ENCODE results near the gene NQO1. TPM values are rescaled to one million over a fixed set of nuclear protein-coding genes. Genes with fewer than 3 reads are reported as not detected.
"Not testable (repeated sequence)": the region's sequence is repeated elsewhere in the genome, so short reads cannot be mapped to it uniquely, and the experiment has no call there.

Gene NQO1
- total and polyA plus RNA-seq, 2 donors: 12.1 to 92.5 TPM

DNA sequence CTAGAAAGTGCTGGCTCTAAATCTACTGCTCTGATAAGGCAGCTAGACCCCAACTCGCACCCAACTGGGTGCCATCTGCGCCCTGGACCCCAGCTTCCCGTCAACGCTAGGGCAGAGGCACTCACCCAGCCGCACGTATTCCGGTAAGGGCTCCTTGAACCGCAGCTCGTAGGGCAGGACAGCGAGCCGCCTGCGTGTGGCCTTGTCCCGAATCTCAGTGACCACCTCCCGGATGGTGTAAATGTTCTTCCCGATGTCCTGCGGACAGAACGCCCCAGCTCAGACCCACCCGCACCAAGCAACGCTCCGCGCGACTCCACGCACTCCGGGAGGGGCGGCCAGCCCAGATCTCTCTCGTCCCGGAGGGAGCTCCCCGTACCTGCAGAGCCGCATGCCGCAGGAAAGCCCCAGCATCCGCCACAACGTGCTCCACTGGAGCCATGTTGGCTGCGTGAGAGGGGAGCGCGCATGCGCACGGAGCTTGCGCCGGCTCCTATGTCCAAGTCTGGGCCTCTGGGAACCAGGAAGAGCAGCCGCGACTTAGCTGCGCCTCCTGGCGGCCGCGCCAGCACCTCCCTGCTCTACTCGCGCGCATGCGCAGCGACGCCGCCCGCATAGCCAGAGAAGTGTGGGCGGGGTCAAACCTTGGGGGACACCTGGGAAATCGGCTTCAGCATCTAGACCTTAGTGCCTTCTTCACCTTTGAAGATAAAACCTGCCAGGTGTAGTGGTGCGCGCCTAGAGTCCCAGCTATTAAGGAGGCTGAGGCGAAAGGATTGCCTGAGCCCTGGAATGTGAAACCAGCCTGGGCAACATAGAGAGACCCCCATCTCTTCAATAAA, 28.3 kb upstream of the NQO1 start, which contains the start of gene NOB1:
NOB1 (minus strand) TSS at position 458 of the 842 bp plus-strand sequence; CDS start at position 442, 16 bp downstream.
- DNase-seq (ENCODE audit: extremely low spot score): peak; percentile 87
- peak within 1 kb of the TSS; percentile 78 for H3K4me3 ChIP-seq (ENCODE audit: low read depth, low read length)
- no peaks in the 10 kb centered on the region for H3K4me1 ChIP-seq (ENCODE audit: insufficient read depth)
- no peak within 1 kb of the TSS for H3K27ac ChIP-seq (ENCODE audit: low read depth)
- peaks cover 2% of the 10 kb centered on the region for H3K36me3 ChIP-seq (ENCODE audit: insufficient read depth)
- under 1% methylated on average over 58 of the region's 58 CpGs for WGBS

- H3K4me3 ChIP-seq (ENCODE audit: low read depth, low read length): peak overlapping the region; percentile 78
- H3K4me1 ChIP-seq (ENCODE audit: insufficient read depth): no peaks in the 10 kb centered on the region
- H3K36me3 ChIP-seq (ENCODE audit: insufficient read depth): peaks cover 2% of the 10 kb centered on the region
- DNase-seq (ENCODE audit: extremely low spot score): no peak
- WGBS: 10% methylated on average over 4 of the region's 4 CpGs
- no peak overlapping the region for H3K27ac ChIP-seq (ENCODE audit: low read depth)
These were observed 27.7 kb upstream of the NQO1 start for GRCh38 chr16:69754143-69754468.

GRCh38 chr16:69748694-69749345, 22.5 kb upstream of the NQO1 start:
- peaks cover 11% of the 10 kb centered on the region for H3K36me3 ChIP-seq (ENCODE audit: insufficient read depth)
- no peak overlapping the region for H3K4me3 ChIP-seq (ENCODE audit: low read depth, low read length)
- DNase-seq (ENCODE audit: extremely low spot score): no peak
- no peak overlapping the region for H3K27ac ChIP-seq (ENCODE audit: low read depth)
- H3K4me1 ChIP-seq (ENCODE audit: insufficient read depth): no peaks in the 10 kb centered on the region
- WGBS: 89% methylated on average over 20 of the region's 20 CpGs

DNA sequence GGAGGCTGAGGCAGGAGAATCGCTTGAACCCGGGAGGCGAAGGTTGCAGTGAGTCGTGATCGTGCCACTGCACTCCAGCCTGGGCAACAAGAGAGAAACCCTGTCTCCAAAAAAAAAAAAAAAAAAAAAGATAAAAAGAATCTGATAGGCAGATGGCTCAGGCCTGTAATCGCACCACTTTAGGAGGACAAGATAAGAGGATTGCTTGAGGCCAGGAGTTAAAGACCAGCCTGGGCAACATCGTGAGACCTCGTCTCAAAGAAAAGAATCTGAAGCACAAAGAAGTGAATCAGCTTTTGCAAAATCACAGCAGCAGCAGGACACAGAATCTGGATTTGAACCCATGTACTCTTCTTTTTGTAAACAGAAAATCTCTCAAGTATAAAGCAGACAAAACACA, 20.8 kb upstream of the NQO1 start:
- Histone ChIP-seq H3K4me1 (ENCODE audit: insufficient read depth) (no peaks in the 10 kb centered on the region), H3K4me3 (ENCODE audit: low read depth, low read length) (no peak overlapping the region), H3K36me3 (ENCODE audit: insufficient read depth) (peaks cover 11% of the 10 kb centered on the region), H3K27ac (ENCODE audit: low read depth) (no peak overlapping the region)
- no peak for DNase-seq (ENCODE audit: extremely low spot score)
- 84% methylated on average over 8 of the region's 8 CpGs for WGBS

DNA sequence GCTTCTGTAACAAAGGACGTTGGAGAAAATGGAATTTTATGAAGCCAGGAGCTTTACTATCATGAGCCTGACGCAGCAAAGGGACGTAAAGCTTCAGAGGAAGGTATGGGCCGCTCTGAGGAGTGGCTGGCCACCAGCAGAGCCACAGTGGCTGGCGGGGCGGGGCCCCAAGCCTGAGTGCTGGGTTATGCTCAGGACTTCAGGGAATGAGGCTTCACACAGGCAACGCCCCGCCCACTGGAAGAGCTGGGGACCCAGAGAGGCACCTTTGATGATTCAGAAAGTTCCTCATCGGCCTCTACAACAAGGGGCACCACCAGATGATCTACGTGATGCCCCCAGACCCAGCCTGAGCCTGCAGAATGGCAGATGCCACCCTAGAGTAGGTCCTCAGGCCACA, 19.6 kb upstream of the NQO1 start:
- WGBS: 92% methylated on average over 10 of the region's 10 CpGs
- H3K36me3 ChIP-seq (ENCODE audit: insufficient read depth): peaks cover 9% of the 10 kb centered on the region
- DNase-seq (ENCODE audit: extremely low spot score): no peak
- H3K4me3 ChIP-seq (ENCODE audit: low read depth, low read length): no peak overlapping the region
- H3K27ac ChIP-seq (ENCODE audit: low read depth): no peak overlapping the region
- no peaks in the 10 kb centered on the region for H3K4me1 ChIP-seq (ENCODE audit: insufficient read depth)

GRCh38 chr16:69745232-69745612, 18.9 kb upstream of the NQO1 start:
- WGBS: 95% methylated on average over 11 of the region's 11 CpGs
- H3K4me3 ChIP-seq (ENCODE audit: low read depth, low read length): no peak overlapping the region
- H3K36me3 ChIP-seq (ENCODE audit: insufficient read depth): peaks cover 9% of the 10 kb centered on the region
- no peak overlapping the region for H3K27ac ChIP-seq (ENCODE audit: low read depth)
- H3K4me1 ChIP-seq (ENCODE audit: insufficient read depth): no peaks in the 10 kb centered on the region
- no peak for DNase-seq (ENCODE audit: extremely low spot score)

DNA sequence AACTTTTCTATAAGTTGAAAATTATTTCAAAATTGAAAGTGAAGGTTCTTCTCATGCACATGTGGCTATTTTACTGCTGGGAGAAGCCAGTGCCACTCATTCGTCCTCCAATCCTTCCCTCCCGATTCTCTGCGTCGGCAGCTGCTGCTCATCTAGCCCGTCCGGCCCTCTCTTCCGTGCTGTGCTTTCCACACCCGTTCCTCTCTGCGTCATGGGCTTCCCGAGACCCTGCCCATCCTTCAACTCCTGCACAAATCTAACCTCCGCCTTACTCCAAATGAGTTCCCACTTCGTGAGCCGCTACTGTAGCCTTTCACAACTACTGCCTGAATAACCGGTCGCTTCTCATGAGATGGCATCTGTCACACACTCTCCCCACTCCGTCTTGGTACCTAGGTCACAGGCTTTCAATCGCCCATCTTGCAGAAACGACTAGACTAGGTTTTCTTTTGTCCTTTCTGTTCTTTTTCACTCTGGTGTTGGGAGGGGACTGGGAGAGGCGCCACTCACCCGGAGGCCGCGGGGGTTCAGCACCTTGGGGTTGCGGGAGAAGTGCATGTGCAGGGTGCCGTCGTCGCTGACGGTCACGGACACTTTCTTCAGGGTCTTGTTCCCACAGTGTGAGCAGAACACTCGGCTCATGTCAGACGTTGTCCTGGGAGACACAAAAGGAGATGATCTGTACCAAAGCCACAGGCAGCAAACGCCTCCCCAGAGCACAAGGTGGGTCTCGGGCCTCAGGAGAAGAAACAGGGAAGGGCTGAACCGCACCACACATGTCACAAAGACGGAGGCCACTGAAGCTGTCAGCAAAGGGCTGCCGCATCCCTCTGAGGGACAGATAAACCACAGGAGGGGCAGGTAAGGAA, 18.2 kb upstream of the NQO1 start:
- no peak for DNase-seq (ENCODE audit: extremely low spot score)
- Histone ChIP-seq H3K4me1 (ENCODE audit: insufficient read depth) (no peaks in the 10 kb centered on the region), H3K4me3 (ENCODE audit: low read depth, low read length) (no peak overlapping the region), H3K36me3 (ENCODE audit: insufficient read depth) (peaks cover 9% of the 10 kb centered on the region), H3K27ac (ENCODE audit: low read depth) (no peak overlapping the region)
- 94% methylated on average over 35 of the region's 35 CpGs for WGBS

- H3K4me1 ChIP-seq (ENCODE audit: insufficient read depth): no peaks in the 10 kb centered on the region
- H3K4me3 ChIP-seq (ENCODE audit: low read depth, low read length): no peak overlapping the region
- DNase-seq (ENCODE audit: extremely low spot score): no peak
- H3K27ac ChIP-seq (ENCODE audit: low read depth): no peak overlapping the region
- H3K36me3 ChIP-seq (ENCODE audit: insufficient read depth): peaks cover 4% of the 10 kb centered on the region
- 79% methylated on average over 41 of the region's 41 CpGs for WGBS
These were observed 15.9 kb upstream of the NQO1 start for GRCh38 chr16:69741951-69742904.

DNA sequence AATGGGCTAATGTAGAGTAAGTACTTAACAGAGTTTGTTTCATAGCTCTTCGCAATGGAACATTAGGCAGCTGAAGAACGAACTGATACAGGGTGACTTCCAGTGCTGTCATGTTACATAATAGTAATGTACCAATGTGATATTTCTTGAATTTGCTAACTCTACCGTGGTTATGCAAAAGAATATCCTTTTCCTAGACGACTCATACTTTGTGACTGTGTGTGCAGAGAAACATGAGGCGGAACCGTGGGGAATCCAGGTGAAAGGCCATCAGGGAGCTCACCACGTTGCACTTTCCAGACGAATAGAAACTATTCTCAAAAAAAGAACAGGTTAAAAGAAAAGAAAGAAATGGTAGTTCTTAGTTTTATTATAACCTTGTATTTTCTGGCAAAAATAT, 15.2 kb upstream of the NQO1 start:
- Histone ChIP-seq H3K4me1 (ENCODE audit: insufficient read depth) (no peaks in the 10 kb centered on the region), H3K27ac (ENCODE audit: low read depth) (no peak overlapping the region), H3K4me3 (ENCODE audit: low read depth, low read length) (no peak overlapping the region), H3K36me3 (ENCODE audit: insufficient read depth) (peaks cover 4% of the 10 kb centered on the region)
- DNase-seq (ENCODE audit: extremely low spot score): no peak
- WGBS: 82% methylated on average over 8 of the region's 8 CpGs

DNA sequence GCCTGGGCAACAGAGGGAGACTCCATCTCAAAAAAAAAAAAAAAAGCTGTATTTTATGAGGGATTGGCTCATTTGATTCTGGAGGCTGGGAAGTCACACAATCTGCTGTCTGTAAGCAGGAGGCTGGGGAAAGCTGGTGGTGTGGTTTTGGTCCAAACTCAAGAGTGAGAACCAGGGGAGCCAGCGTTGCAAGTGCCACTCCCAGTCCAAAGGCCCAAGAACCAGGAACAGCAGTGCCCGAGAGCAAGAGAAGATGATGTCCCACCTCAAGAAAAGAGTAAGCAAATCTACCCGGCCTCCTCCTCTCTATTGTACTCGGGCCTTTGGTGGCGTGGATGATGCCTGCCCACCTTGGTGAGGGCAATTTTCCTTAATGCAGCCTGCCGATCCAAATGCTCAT, 5.7 kb upstream of the NQO1 start:
- DNase-seq (ENCODE audit: extremely low spot score): no peak
- WGBS: 95% methylated on average over 6 of the region's 6 CpGs
- Histone ChIP-seq H3K36me3 (ENCODE audit: insufficient read depth) (no peaks in the 10 kb centered on the region), H3K27ac (ENCODE audit: low read depth) (no peak overlapping the region), H3K4me3 (ENCODE audit: low read depth, low read length) (no peak overlapping the region), H3K4me1 (ENCODE audit: insufficient read depth) (no peaks in the 10 kb centered on the region)

- H3K4me1 ChIP-seq (ENCODE audit: insufficient read depth); H3K36me3 ChIP-seq (ENCODE audit: insufficient read depth); H3K27ac ChIP-seq (ENCODE audit: low read depth); H3K4me3 ChIP-seq (ENCODE audit: low read depth, low read length); DNase-seq (ENCODE audit: extremely low spot score): not testable (repeated sequence)
- WGBS: 94% methylated on average over 5 of the region's 5 CpGs
These were observed 4.9 kb upstream of the NQO1 start for GRCh38 chr16:69731280-69731679.

DNA sequence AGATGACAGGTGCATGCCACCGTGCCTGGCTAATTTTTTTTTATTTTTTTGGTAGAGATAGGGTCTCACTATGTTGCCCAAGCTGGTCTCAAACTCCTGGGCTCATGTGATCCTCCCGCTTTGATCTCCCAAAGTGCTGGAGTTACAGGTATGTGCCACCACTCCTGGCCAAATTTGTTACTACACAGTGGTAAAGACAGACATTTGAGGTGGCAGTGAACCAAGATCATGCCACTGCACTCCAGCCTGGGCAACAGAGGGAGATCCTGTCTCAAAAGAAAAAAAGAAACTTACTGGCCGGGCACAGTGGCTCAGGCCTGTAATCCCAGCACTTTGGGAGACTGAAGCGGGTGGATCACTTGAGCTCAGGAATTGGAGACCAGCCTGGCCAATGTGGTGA, 2.7 kb upstream of the NQO1 start:
- H3K27ac ChIP-seq (ENCODE audit: low read depth); H3K4me3 ChIP-seq (ENCODE audit: low read depth, low read length); DNase-seq (ENCODE audit: extremely low spot score); H3K4me1 ChIP-seq (ENCODE audit: insufficient read depth); H3K36me3 ChIP-seq (ENCODE audit: insufficient read depth): not testable (repeated sequence)
- 89% methylated on average over 4 of the region's 4 CpGs for WGBS

GRCh38 chr16:69727916-69728270, 1.5 kb upstream of the NQO1 start:
- 90% methylated on average over 5 of the region's 5 CpGs for WGBS
- H3K4me3 ChIP-seq (ENCODE audit: low read depth, low read length): no peak overlapping the region
- DNase-seq (ENCODE audit: extremely low spot score): no peak

More at GRCh38 chr16:69727916-69728270, 1.5 kb upstream of the NQO1 start:
- H3K27ac ChIP-seq (ENCODE audit: low read depth): no peak overlapping the region
- no peaks in the 10 kb centered on the region for H3K36me3 ChIP-seq (ENCODE audit: insufficient read depth)
- no peaks in the 10 kb centered on the region for H3K4me1 ChIP-seq (ENCODE audit: insufficient read depth)
